ENCODE data around the gene LAMTOR5. TPM values are rescaled to one million over a fixed set of nuclear protein-coding genes. Genes with fewer than 3 reads are reported as not detected.

LAMTOR5 gene
- total RNA-seq (2016; rRNA removed; fragmentation: Illumina TruSeq; extraction: Trizol) (96.7 and 152 TPM in 2 replicates), polyA plus RNA-seq (2011; rRNA removed) (346 and 400 TPM in 2 replicates), polyA minus RNA-seq (2011; rRNA and poly(A)+ RNA removed; ENCODE audit: low replicate concordance) (90.1 and 139 TPM in 2 replicates), Bru-seq, nascent RNA (percentile 91 among the genes with signal in this experiment), BruChase-seq, experiment 1, labeled RNA remaining after a 6-hour chase (percentile 96 among the genes with signal in this experiment), BruChase-seq, experiment 2, labeled RNA remaining after a 2-hour chase (percentile 89 among the genes with signal in this experiment)
- total RNA-seq (2016; cell fraction: cytosol; rRNA removed; fragmentation: Illumina TruSeq; extraction: Trizol; ENCODE audit: low read depth) = 61.9 and 65.5 TPM in 2 replicates
- 105 and 145 TPM in 2 replicates for total RNA-seq (2016; cell fraction: insoluble cytoplasmic fraction; rRNA removed; fragmentation: Illumina TruSeq; extraction: Trizol)
- total RNA-seq (2016; cell fraction: membrane; rRNA removed; fragmentation: Illumina TruSeq; extraction: Trizol) = 96.4 and 97.4 TPM in 2 replicates
- 46.3 and 47.2 TPM in 2 replicates for total RNA-seq (2016; cell fraction: nucleus; rRNA removed; fragmentation: Illumina TruSeq; extraction: Trizol)
- polyA plus RNA-seq (2011; cell fraction: cytosol; rRNA removed) = 412 and 427 TPM in 2 replicates
- 90.6 and 96.5 TPM in 2 replicates for polyA plus RNA-seq (2011; cell fraction: nucleus; rRNA removed)
- polyA plus RNA-seq (2012) = 204 and 237 TPM in 2 replicates
- 107 and 129 TPM in 2 replicates for polyA plus RNA-seq (2016; cell fraction: cytosol; fragmentation: Illumina TruSeq; extraction: Trizol; ENCODE audit: low read depth)
- 246 and 265 TPM in 2 replicates for polyA plus RNA-seq (2016; cell fraction: insoluble cytoplasmic fraction; fragmentation: Illumina TruSeq; extraction: Trizol; ENCODE audit: low read depth)
- 142 and 171 TPM in 2 replicates for polyA plus RNA-seq (2016; cell fraction: membrane; fragmentation: Illumina TruSeq; extraction: Trizol; ENCODE audit: low read depth)
- 118 and 126 TPM in 2 replicates for polyA plus RNA-seq (2016; cell fraction: nucleus; fragmentation: Illumina TruSeq; extraction: Trizol; ENCODE audit: insufficient read depth, low read depth)
- polyA minus RNA-seq (2011; cell fraction: cytosol; rRNA and poly(A)+ RNA removed) = 38.0 and 45.5 TPM in 2 replicates
- 36.7 and 44.5 TPM in 2 replicates for polyA minus RNA-seq (2011; cell fraction: nucleus; rRNA and poly(A)+ RNA removed)
- long read RNA-seq, experiment 1, transcript LAMTOR5-206 (4 exons, 634 nt) = major isoform, 148 of 169 reads
- long read RNA-seq, experiment 1, transcript LAMTOR5-202 (3 exons, 1,830 nt) = minor isoform, 5 of 169 reads
- long read RNA-seq, experiment 1, transcript LAMTOR5-204 (5 exons, 694 nt) = minor isoform, 7 of 169 reads
- long read RNA-seq, experiment 1, transcript LAMTOR5-203 (4 exons, 1,154 nt) = minor isoform, 6 of 169 reads
- long read RNA-seq, experiment 1, partial matches to known transcripts = 1 of 169 reads
- long read RNA-seq, experiment 1, other reads (novel, unspliced or antisense) = 2 of 169 reads
- long read RNA-seq, experiment 2, transcript LAMTOR5-206 (4 exons, 634 nt) = major isoform, 168 of 189 reads
- long read RNA-seq, experiment 2, transcript LAMTOR5-203 (4 exons, 1,154 nt) = minor isoform, 7 of 189 reads
- long read RNA-seq, experiment 2, partial matches to known transcripts = 7 of 189 reads
- long read RNA-seq, experiment 2, other reads (novel, unspliced or antisense) = 4 of 189 reads

DNA sequence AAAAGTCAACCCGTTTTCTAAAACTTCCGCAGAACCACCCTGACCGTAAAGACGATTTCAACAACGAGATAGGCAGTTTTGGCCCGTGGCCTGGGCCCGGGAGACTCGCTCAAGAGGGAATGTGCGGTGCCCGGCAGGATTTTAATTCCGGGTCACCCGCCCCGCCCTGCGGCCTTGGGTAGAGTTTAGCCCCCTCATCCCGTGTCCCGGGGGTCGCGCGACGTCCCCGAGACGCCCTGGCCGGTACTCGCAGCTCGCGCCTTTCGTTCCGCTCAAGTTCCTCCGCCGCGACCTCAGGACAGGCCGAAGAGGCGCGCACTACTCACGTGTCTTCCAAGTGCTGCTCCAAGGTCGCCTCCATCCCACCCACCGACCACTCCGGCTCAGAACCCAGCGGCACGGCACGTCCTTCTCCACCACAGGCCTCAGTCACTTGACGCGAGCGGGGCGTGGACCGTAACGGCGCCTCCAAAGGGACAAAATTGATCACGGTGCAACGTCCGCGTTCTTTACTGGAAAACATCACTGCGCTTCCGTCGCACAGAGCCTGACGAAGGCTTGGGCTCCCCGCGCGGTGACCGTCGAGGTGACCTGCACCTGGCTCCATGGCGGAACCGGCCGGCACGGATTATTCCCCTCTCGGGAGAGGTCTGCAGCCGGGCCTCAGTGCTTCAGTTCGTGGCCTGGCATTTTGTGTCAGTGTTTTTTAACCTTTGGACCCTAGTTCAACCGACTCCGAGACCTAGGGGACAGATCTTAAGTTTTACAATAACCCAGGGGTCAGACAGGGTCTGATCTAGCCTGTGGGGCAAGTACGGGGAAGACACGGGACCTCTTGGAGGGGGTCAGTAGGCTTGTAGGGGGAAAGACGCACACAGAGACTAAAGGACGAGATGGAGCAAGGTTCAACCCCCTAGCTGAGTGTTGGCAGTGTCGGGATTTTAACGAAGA, at the start of gene LAMTOR5:
LAMTOR5 (minus strand) TSS at position 435 of the 951 bp plus-strand sequence; CDS start at position 361, 74 bp downstream.
- TSS peak; percentile 83 for BruUV-seq (replicated peaks)
- ATAC-seq = peak; percentile 96
- H3K4me1 ChIP-seq (ENCODE audit: insufficient read depth, low read length) = peaks cover 24% of the 10 kb centered on the region
- intact Hi-C loops (cut with micrococcal nuclease; ENCODE audit: unreplicated experiment) (loop anchor here (2.0 kb wide), 1 partner anchor 69 kb away; the partner anchor contains the start of gene RBM15), in situ Hi-C loops (cut with HindIII; ENCODE audit: extremely low pct_ligation_motif_present, low pct_unique_long_range_greater_than_20kb) (no loop called here)
- CTCF ChIA-PET (ENCODE audit: low intra/inter-chr PET ratio, low total read pairs) = interaction anchor here (1.1 kb wide), 1 partner anchor 69 kb away, joined by 3 read pairs; the partner anchor contains the start of gene RBM15
- H3K4me3 ChIP-seq (replicated peaks in 1 of 3; ENCODE audit: insufficient read depth in 1 of 3, low read depth in 2 of 3, low read length in 3 of 3) = peak within 1 kb of the TSS; percentile 90 to 98 (median 92)
- peak within 1 kb of the TSS; percentile 93 for H3K4me2 ChIP-seq (ENCODE audit: low read depth, low read length)
- peak; percentile 78 for FAIRE-seq
- 2% methylated on average over 40 of the region's 76 CpGs for WGBS (ENCODE audit: low lambda C conversion rate)
- H3K27me3 ChIP-seq (ENCODE audit: control insufficient read depth in 1 of 2, insufficient read depth in 2 of 2, low read length in 2 of 2) = no peaks in the 10 kb centered on the region; a peak in 1 of 5 replicates
- no peaks in the 10 kb centered on the region for H3K9me3 ChIP-seq (ENCODE audit: low read length)
- no peaks in the 10 kb centered on the region for H4K20me1 ChIP-seq (ENCODE audit: insufficient read depth, low read length)
- H3K36me3 ChIP-seq (replicated peaks in 1 of 2; ENCODE audit: control insufficient read depth in 1 of 2, insufficient read depth in 2 of 2, low read length in 2 of 2) = peaks cover 4 to 22% of the 10 kb centered on the region in 2 experiments; a peak in 4 of 5 replicates
- H3K27ac ChIP-seq (ENCODE audit: extremely low read length, insufficient read depth, low read length) = peak within 1 kb of the TSS; percentile 81
- DNase-seq (ENCODE audit: low spot score) = peak; percentile 90
- H3K9ac ChIP-seq (ENCODE audit: insufficient read depth, low read depth, low read length) = peak within 1 kb of the TSS; percentile 93
- POLR2A ChIA-PET = interaction anchor here (1.4 to 2.3 kb wide), 3 partner anchors 53 to 69 kb away, joined by 5 to 30 read pairs (median 9); partner anchors contain the start of gene RBM15
- H2AFZ ChIP-seq (ENCODE audit: low read length) = peak within 1 kb of the TSS; percentile 75
- peaks cover 21% of the 10 kb centered on the region for H3K79me2 ChIP-seq (ENCODE audit: insufficient read depth, low read length)
- no peak for TF ChIP-seq RFX3 (CRISPR knock-in tag; IDR thresholded peaks at IDR 0.05)
- TF ChIP-seq DR1 (CRISPR knock-in tag; IDR thresholded peaks at IDR 0.05) = peak; percentile 82
- peak; percentile 33 to 63; a peak in 2 of 4 replicates for TF ChIP-seq NR2F1 (CRISPR knock-in tag; IDR thresholded peaks at IDR 0.05)
- TF ChIP-seq, protein P1, sequence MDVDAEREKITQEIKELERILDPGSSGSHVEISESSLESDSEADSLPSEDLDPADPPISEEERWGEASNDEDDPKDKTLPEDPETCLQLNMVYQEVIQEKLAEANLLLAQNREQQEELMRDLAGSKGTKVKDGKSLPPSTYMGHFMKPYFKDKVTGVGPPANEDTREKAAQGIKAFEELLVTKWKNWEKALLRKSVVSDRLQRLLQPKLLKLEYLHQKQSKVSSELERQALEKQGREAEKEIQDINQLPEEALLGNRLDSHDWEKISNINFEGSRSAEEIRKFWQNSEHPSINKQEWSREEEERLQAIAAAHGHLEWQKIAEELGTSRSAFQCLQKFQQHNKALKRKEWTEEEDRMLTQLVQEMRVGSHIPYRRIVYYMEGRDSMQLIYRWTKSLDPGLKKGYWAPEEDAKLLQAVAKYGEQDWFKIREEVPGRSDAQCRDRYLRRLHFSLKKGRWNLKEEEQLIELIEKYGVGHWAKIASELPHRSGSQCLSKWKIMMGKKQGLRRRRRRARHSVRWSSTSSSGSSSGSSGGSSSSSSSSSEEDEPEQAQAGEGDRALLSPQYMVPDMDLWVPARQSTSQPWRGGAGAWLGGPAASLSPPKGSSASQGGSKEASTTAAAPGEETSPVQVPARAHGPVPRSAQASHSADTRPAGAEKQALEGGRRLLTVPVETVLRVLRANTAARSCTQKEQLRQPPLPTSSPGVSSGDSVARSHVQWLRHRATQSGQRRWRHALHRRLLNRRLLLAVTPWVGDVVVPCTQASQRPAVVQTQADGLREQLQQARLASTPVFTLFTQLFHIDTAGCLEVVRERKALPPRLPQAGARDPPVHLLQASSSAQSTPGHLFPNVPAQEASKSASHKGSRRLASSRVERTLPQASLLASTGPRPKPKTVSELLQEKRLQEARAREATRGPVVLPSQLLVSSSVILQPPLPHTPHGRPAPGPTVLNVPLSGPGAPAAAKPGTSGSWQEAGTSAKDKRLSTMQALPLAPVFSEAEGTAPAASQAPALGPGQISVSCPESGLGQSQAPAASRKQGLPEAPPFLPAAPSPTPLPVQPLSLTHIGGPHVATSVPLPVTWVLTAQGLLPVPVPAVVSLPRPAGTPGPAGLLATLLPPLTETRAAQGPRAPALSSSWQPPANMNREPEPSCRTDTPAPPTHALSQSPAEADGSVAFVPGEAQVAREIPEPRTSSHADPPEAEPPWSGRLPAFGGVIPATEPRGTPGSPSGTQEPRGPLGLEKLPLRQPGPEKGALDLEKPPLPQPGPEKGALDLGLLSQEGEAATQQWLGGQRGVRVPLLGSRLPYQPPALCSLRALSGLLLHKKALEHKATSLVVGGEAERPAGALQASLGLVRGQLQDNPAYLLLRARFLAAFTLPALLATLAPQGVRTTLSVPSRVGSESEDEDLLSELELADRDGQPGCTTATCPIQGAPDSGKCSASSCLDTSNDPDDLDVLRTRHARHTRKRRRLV (CRISPR knock-in tag; IDR thresholded peaks at IDR 0.05) = 0 out of 2 replicates have a peak, but pooled peaks have one; percentile 10
- TF ChIP-seq, protein P2, sequence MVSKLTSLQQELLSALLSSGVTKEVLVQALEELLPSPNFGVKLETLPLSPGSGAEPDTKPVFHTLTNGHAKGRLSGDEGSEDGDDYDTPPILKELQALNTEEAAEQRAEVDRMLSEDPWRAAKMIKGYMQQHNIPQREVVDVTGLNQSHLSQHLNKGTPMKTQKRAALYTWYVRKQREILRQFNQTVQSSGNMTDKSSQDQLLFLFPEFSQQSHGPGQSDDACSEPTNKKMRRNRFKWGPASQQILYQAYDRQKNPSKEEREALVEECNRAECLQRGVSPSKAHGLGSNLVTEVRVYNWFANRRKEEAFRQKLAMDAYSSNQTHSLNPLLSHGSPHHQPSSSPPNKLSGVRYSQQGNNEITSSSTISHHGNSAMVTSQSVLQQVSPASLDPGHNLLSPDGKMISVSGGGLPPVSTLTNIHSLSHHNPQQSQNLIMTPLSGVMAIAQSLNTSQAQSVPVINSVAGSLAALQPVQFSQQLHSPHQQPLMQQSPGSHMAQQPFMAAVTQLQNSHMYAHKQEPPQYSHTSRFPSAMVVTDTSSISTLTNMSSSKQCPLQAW (CRISPR knock-in tag; IDR thresholded peaks at IDR 0.05) = peak; percentile 96
- no peak for TF ChIP-seq SMARCC2 (IDR thresholded peaks at IDR 0.05)

Data from HepG2 (cell line).